ENCODE measurements around the gene RUNX3. TPM values are rescaled to one million over a fixed set of nuclear protein-coding genes. Genes with fewer than 3 reads are reported as not detected.

Gene RUNX3
- total and polyA plus RNA-seq, 8 donors, result 0.29 to 6.1 (median 2.6) TPM; not detected in 1

DNA sequence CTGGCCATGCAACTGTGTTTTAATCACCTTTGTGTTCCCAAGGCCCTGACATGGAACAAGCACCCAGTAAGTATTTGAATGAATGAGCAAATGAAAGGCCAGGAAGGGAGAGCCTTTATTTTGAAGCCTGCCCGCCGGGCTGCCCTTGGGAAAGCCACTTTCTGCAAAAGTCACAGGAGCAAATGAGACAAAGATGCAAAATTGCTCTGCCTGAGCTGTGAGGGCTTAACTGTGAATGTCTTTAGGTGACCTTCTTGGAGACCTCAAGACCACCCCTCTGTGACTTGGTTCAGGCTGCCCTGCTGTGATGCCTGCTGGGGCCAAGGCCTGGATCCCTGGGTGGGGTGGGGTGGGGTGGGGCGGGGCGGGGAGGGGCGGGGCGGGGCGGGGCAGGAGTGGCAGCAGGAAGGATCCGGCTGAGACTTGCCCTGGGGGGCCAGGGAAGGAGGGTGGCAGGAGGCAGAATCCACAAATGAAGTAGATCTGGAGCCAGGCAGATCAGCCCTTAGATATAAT, 54.0 kb downstream of the RUNX3 start:
- Histone ChIP-seq H3K4me1 (no peaks in the 10 kb centered on the region), H3K36me3 (no peaks in the 10 kb centered on the region), H3K27me3 (peaks cover 0 to 41% (median under 1%) of the 10 kb centered on the region in 3 donors), H3K4me3 (no peak overlapping the region), H3K9me3 (no peaks in the 10 kb centered on the region), H3K27ac (no peak overlapping the region)
- WGBS, 5 donors, result 40 to 68% (median 50%) methylated on average over 4 to 8 of the region's 8 CpGs
- TF ChIP-seq POLR2A (IDR thresholded peaks at IDR 0.05) (no peak), POLR2AphosphoS5 (IDR thresholded peaks at IDR 0.05) (no peak), EP300 (IDR thresholded peaks at IDR 0.05) (no peak)
- TF ChIP-seq, protein P1, sequence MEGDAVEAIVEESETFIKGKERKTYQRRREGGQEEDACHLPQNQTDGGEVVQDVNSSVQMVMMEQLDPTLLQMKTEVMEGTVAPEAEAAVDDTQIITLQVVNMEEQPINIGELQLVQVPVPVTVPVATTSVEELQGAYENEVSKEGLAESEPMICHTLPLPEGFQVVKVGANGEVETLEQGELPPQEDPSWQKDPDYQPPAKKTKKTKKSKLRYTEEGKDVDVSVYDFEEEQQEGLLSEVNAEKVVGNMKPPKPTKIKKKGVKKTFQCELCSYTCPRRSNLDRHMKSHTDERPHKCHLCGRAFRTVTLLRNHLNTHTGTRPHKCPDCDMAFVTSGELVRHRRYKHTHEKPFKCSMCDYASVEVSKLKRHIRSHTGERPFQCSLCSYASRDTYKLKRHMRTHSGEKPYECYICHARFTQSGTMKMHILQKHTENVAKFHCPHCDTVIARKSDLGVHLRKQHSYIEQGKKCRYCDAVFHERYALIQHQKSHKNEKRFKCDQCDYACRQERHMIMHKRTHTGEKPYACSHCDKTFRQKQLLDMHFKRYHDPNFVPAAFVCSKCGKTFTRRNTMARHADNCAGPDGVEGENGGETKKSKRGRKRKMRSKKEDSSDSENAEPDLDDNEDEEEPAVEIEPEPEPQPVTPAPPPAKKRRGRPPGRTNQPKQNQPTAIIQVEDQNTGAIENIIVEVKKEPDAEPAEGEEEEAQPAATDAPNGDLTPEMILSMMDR (IDR thresholded peaks at IDR 0.05), result no peak
- DNase-seq, result no peak
- intact Hi-C loops (cut with DNase I; ENCODE audit: low total_unique reads), result no loop called here

DNA sequence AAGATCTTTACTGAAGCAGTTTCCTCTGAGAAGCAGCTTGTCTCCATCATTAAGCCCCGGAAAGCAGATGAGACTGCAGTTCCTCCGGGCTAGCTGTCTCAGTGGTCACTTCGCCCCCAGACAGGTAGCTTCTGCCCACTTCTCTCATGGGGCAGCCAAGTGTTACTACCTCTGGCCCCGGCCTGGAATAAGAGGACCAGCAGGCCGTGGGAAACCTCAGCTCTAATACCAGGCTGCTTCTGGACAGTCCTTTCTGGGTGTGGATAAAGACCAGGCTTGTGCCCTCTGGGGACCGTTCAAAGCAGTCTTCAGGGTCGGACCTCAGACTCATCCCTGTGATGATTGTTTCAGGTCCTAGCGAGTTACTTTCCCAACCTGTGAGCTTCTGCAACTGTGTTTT, 54.8 kb downstream of the RUNX3 start:
- TF ChIP-seq POLR2AphosphoS5 (IDR thresholded peaks at IDR 0.05) (no peak), EP300 (IDR thresholded peaks at IDR 0.05) (no peak), POLR2A (IDR thresholded peaks at IDR 0.05) (no peak)
- TF ChIP-seq, protein P1 (IDR thresholded peaks at IDR 0.05), result no peak
- Histone ChIP-seq H3K27me3 (peaks cover 0 to 49% (median 7%) of the 10 kb centered on the region in 3 donors), H3K4me1 (peaks cover 0 to 6% (median 0%) of the 10 kb centered on the region in 4 donors), H3K4me3 (no peak overlapping the region), H3K9me3 (no peaks in the 10 kb centered on the region), H3K27ac (no peak overlapping the region), H3K36me3 (no peaks in the 10 kb centered on the region)
- DNase-seq, result no peak
- 74 to 82% (median 81%) methylated on average over 8 of the region's 8 CpGs for WGBS, 5 donors
- intact Hi-C loops (cut with DNase I; ENCODE audit: low total_unique reads), result no loop called here

DNA sequence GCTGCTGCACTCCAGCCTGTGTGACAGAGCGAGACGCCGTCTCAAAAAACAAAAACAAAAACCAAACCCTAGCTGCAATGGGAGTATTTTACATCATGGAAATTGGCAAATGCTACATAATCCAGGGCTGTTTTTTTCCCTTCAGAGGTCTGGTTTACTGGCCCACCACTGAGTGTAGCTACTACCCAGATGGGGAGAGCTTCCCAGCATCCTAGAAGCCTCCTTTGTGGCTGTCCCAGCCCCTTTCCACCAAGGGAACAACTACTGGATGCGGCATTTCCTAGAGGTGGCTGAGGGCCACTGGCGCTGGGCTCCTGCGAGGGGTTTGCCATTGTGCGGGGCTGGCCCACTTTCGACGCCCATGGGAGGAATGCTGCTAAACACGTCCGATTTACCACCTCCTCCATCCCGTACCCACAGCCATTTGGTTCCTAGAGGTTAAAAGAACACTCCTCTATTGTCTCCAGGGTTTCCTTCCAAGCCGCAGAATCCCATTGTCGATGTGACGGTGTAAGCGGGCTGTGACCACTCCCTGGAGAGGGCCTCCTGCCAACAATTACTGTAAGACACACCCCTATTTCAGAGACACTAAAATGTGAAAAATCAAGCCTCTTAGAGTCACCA, 55.4 kb downstream of the RUNX3 start:
- Histone ChIP-seq H3K4me1 (peaks cover 0 to 6% (median 0%) of the 10 kb centered on the region in 4 donors), H3K27ac (no peak overlapping the region), H3K4me3 (no peak overlapping the region), H3K27me3 (peaks cover 0 to 53% (median 7%) of the 10 kb centered on the region in 3 donors), H3K36me3 (no peaks in the 10 kb centered on the region), H3K9me3 (no peaks in the 10 kb centered on the region)
- 54 to 67% (median 61%) methylated on average over 16 of the region's 16 CpGs for WGBS, 5 donors
- intact Hi-C loops (cut with DNase I; ENCODE audit: low total_unique reads), result no loop called here
- peak in 1 of 2 donors; percentile 35 for DNase-seq
- TF ChIP-seq EP300 (IDR thresholded peaks at IDR 0.05), result no peak
- TF ChIP-seq POLR2A (IDR thresholded peaks at IDR 0.05), result no peak

DNA sequence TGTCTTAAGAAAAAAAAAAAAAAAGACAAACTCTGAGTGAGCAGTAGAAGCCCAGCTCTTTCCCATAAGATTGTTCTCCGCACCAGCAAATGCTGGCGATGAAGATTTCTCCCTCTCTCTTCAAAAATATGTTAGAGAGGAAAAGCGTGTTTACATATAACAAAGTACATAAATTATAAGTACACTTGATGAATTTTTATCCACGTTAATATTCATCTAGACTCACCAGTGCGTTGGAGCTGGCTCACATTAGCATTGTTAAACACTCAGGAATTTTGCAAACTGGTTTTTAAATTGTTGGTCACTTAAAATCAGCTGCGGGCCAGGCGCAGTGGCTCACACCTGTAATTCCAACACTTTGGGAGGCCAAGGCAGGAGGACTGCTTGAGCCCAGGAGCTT, 56.0 kb downstream of the RUNX3 start:
- WGBS, 5 donors, result 76 to 82% (median 79%) methylated on average over 7 of the region's 7 CpGs
- Histone ChIP-seq H3K36me3 (no peaks in the 10 kb centered on the region), H3K27me3 (peaks cover 0 to 51% (median 7%) of the 10 kb centered on the region in 3 donors), H3K9me3 (no peaks in the 10 kb centered on the region), H3K4me1 (peaks cover 0 to 6% (median 0%) of the 10 kb centered on the region in 4 donors), H3K4me3 (no peak overlapping the region), H3K27ac (no peak overlapping the region)
- no peak for DNase-seq
- intact Hi-C loops (cut with DNase I; ENCODE audit: low total_unique reads), result no loop called here
- TF ChIP-seq POLR2AphosphoS5 (IDR thresholded peaks at IDR 0.05), result no peak
- no peak for TF ChIP-seq POLR2A (IDR thresholded peaks at IDR 0.05)
- TF ChIP-seq, protein P1 (IDR thresholded peaks at IDR 0.05), result no peak
- no peak for TF ChIP-seq EP300 (IDR thresholded peaks at IDR 0.05)

DNA sequence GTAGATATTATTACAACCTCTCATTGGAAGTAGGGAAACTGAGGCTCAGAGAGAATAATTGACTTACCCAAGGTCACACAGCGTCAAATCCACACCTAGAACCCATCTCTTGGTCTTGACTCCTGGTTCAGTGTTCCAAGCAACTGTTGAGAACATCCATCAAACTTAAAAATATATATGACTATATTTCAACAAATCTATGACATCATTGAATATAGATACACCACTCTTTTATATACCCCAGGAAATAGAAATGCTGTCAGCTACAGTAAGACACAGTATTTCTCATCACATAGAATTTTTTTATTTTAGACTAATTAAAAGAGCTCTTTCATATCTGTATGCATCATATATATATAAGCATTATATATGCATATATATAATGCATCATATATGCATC, 56.9 kb downstream of the RUNX3 start:
- intact Hi-C loops (cut with DNase I; ENCODE audit: low total_unique reads), result no loop called here
- no peak for TF ChIP-seq POLR2A (IDR thresholded peaks at IDR 0.05)
- no peak for TF ChIP-seq POLR2AphosphoS5 (IDR thresholded peaks at IDR 0.05)
- TF ChIP-seq, protein P1 (IDR thresholded peaks at IDR 0.05), result no peak
- TF ChIP-seq EP300 (IDR thresholded peaks at IDR 0.05), result no peak
- Histone ChIP-seq H3K9me3 (no peaks in the 10 kb centered on the region), H3K27ac (no peak overlapping the region), H3K4me3 (no peak overlapping the region), H3K4me1 (peaks cover 0 to 6% (median 0%) of the 10 kb centered on the region in 4 donors), H3K27me3 (peaks cover 0 to 51% (median 7%) of the 10 kb centered on the region in 3 donors), H3K36me3 (no peaks in the 10 kb centered on the region)
- 69 to 93% (median 75%) methylated on average over 1 of the region's 1 CpG for WGBS, 5 donors
- DNase-seq, result no peak
